GM12892 (cell line): ENCODE data around the gene NOP56.
"Not testable (repeated sequence)": the region's sequence is repeated elsewhere in the genome, so short reads cannot be mapped to it uniquely, and the experiment has no call there.

ENCODE experiments used
- POLR2A ChIP-seq: IDR thresholded peaks from 2 replicates; pipeline ENCODE4 v1.6.1; 2011; ENCODE audit warnings: low read depth, low read length, control low read depth
- POLR2AphosphoS5 ChIP-seq: IDR thresholded peaks from 2 replicates; pipeline ENCODE4 v1.6.1; 2011; ENCODE audit warnings: low read depth, low read length, control low read depth

GRCh38 chr20:2695984-2696525 is 43.6 kb downstream of the NOP56 start:
- TF ChIP-seq POLR2A, POLR2AphosphoS5: not testable (repeated sequence)
